Keratinocyte (primary cell): ENCODE results near the gene MDM2.

Experiments
- CTCF ChIP-seq, 3 experiments: IDR thresholded peaks in 1 of 3; conservative IDR thresholded peaks in 1 of 3; optimal IDR thresholded peaks in 1 of 3; 2 replicates in 2 of 3; 3 replicates in 1 of 3; pipeline versions ENCODE3 to v1.5.1; 2011; ENCODE audit warnings: low read length in 3 of 3, mild to moderate bottlenecking in 3 of 3, moderate library complexity in 2 of 3, control low read depth in 1 of 3, inconsistent platforms in 1 of 3; ENCODE audit not compliant: insufficient read depth in 2 of 3; ENCODE audit errors: extremely low read depth in 1 of 3
- EZH2 ChIP-seq: IDR thresholded peaks from one replicate; pipeline ENCODE4 v1.6.1; 2012; ENCODE audit warnings: inconsistent platforms, mild to moderate bottlenecking, low read length, moderate library complexity

GRCh38 chr12:68823696-68824095 is 15.7 kb downstream of the MDM2 start:
- TF ChIP-seq EZH2 (no peak), CTCF (optimal IDR thresholded peaks at IDR 0.05 in 1 of 3, IDR thresholded peaks at IDR 0.05 in 1 of 3, conservative IDR thresholded peaks at IDR 0.05 in 1 of 3; ENCODE audit: extremely low read depth in 1 of 3, insufficient read depth in 2 of 3, low read length in 3 of 3) (no peak)
